Osteoblast (primary cell): ENCODE results near the gene APEX1. TPM values are rescaled to one million over a fixed set of nuclear protein-coding genes. Genes with fewer than 3 reads are reported as not detected.

Experiments used
- DNase-seq: peaks from one replicate; pipeline ENCODE4 v3.0.0; 2011; ENCODE audit warnings: low spot score, mixed read lengths; ENCODE audit not compliant: insufficient read length; ENCODE audit errors: missing footprints
- H2AFZ ChIP-seq: 2 replicates; pipeline ENCODE4 v1.6.0; 2011; ENCODE audit warnings: mild to moderate bottlenecking, low read length
- H3K27ac ChIP-seq: 2 replicates; pipeline ENCODE4 v1.5.1; 2011; ENCODE audit warnings: mild to moderate bottlenecking, low read depth, low read length, moderate library complexity
- H3K27me3 ChIP-seq: 2 replicates; pipeline ENCODE4 v1.6.0; 2012; ENCODE audit warnings: mild to moderate bottlenecking, control low read depth, inconsistent platforms, low read length, moderate library complexity; ENCODE audit not compliant: insufficient read depth
- H3K36me3 ChIP-seq: 2 replicates; pipeline ENCODE4 v1.5.1; 2011; ENCODE audit warnings: mild to moderate bottlenecking, low read length, control low read depth, moderate library complexity; ENCODE audit not compliant: insufficient read depth
- H3K4me1 ChIP-seq: 2 replicates; pipeline ENCODE4 v1.5.1; 2011; ENCODE audit warnings: mild to moderate bottlenecking, low read length, control low read depth, moderate library complexity; ENCODE audit not compliant: insufficient read depth
- H3K4me2 ChIP-seq: 2 replicates; pipeline ENCODE4 v1.6.0; 2011; ENCODE audit warnings: mild to moderate bottlenecking, low read length; ENCODE audit not compliant: insufficient read depth
- H3K4me3 ChIP-seq: fragments of 200-600 bp; sonication (generic); 3 replicates; pipeline ENCODE4 v1.5.1; 2012; ENCODE audit warnings: mild to moderate bottlenecking, low read length, inconsistent platforms; ENCODE audit not compliant: insufficient read depth
- H3K79me2 ChIP-seq: 2 replicates; pipeline ENCODE4 v1.6.0; 2012; ENCODE audit warnings: mild to moderate bottlenecking, low read length, control low read depth, inconsistent platforms; ENCODE audit not compliant: insufficient read depth
- H3K9me3 ChIP-seq: 2 replicates; pipeline ENCODE4 v1.5.1; 2011; ENCODE audit warnings: low read depth, low read length, control low read depth
- H4K20me1 ChIP-seq: 2 replicates; pipeline ENCODE4 v1.6.0; 2012; ENCODE audit warnings: mild to moderate bottlenecking, low read length, control low read depth; ENCODE audit not compliant: insufficient read depth
- total RNA-seq: library from RNA; depleted of rRNA; stranded (reverse); fragments of >200 nt; gene quantifications from 2 replicates; pipeline ENCODE4 v1.2.3, GENCODE V29; 2012
- TF ChIP-seq, protein P1 (sequence below): IDR thresholded peaks from 2 replicates; pipeline ENCODE4 v1.5.1; 2011; ENCODE audit warnings: mild to moderate bottlenecking, low read depth, low read length, moderate library complexity; ENCODE audit errors: extremely low read depth

APEX1 gene
- total RNA-seq, 1 donor = 74.9 TPM

DNA sequence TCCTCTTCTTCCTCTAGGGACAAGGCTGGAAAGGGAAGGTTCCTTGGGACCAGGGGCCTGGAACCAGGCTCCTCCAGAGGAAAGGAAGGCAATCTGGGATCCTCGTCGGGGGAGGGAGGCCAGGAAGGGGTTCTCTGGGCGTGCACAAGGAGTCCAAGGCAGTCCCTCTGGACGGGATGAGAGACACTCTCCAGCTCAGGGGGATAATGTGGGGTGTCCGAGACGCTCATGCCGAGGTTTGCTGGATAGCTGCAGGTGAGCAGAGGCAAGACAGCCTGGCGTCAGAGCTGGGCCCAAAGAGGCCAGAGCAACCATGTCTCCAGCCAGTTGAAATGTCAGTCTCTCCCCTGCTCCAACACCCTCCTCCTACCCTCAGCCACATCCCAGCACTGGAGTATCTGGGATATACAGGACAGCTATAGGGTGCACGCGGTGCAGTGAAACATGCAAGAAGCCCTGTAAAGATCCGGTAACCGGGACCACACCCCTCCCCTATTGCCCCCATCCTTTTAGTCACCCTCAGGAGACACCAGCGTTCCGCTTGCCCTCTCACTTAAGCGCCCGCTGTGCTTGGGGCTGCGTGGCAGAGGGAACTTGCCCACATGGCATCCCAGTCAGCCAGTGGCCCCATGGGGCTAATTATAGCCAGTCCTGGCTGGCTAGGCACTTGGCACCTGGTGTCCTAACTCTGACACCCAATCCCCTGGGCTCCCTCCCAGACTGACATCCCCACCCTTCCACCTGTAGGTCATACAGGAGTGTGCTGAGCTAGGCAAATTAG lies 19.3 kb upstream of the APEX1 start, which contains the start of gene KLHL33:
TSS of gene KLHL33 (minus strand) at position 585 of the 781 bp plus-strand sequence. CDS start at position 230, 355 bp downstream.
- H3K27me3 ChIP-seq = no peaks in the 10 kb centered on the region
- H3K27ac ChIP-seq = peak within 1 kb of the TSS; percentile 71
- peaks cover 22% of the 10 kb centered on the region for H3K4me1 ChIP-seq
- TF ChIP-seq, protein P1, sequence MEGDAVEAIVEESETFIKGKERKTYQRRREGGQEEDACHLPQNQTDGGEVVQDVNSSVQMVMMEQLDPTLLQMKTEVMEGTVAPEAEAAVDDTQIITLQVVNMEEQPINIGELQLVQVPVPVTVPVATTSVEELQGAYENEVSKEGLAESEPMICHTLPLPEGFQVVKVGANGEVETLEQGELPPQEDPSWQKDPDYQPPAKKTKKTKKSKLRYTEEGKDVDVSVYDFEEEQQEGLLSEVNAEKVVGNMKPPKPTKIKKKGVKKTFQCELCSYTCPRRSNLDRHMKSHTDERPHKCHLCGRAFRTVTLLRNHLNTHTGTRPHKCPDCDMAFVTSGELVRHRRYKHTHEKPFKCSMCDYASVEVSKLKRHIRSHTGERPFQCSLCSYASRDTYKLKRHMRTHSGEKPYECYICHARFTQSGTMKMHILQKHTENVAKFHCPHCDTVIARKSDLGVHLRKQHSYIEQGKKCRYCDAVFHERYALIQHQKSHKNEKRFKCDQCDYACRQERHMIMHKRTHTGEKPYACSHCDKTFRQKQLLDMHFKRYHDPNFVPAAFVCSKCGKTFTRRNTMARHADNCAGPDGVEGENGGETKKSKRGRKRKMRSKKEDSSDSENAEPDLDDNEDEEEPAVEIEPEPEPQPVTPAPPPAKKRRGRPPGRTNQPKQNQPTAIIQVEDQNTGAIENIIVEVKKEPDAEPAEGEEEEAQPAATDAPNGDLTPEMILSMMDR = no peak
- H3K79me2 ChIP-seq = no peaks in the 10 kb centered on the region
- no peaks in the 10 kb centered on the region for H3K36me3 ChIP-seq
- H4K20me1 ChIP-seq = no peaks in the 10 kb centered on the region
- H2AFZ ChIP-seq = peak within 1 kb of the TSS; percentile 89
- H3K9me3 ChIP-seq = no peaks in the 10 kb centered on the region
- peak within 1 kb of the TSS; percentile 72 for H3K4me2 ChIP-seq
- no peak for DNase-seq
- H3K4me3 ChIP-seq = peak within 1 kb of the TSS; percentile 59

DNA sequence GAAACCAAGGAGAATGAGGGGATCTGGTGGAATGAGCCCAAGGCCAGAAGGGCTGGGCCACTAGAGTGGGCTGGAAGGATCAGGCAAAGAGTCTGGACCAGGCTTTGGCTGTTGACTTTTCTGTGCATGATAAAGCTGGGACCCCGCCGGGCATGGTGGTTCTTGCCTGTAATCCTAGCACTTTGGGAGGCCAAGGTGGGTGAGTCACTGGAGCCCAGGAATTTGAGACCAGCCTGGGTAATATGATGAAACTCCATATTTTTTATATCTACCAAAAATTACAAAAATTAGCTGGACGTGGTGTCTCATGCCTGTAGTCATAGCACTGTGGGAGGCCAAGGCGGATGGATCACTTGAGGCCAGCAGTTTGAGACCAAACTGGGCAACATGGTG lies 18.7 kb upstream of the APEX1 start:
- H3K27ac ChIP-seq = peak overlapping the region; percentile 71
- no peaks in the 10 kb centered on the region for H3K36me3 ChIP-seq
- H3K9me3 ChIP-seq = no peaks in the 10 kb centered on the region
- peak overlapping the region; percentile 62 for H2AFZ ChIP-seq
- no peak overlapping the region for H3K4me3 ChIP-seq
- TF ChIP-seq, protein P1 = no peak
- H3K79me2 ChIP-seq = no peaks in the 10 kb centered on the region
- DNase-seq = no peak
- H3K4me1 ChIP-seq = peaks cover 22% of the 10 kb centered on the region
- peak overlapping the region; percentile 45 for H3K4me2 ChIP-seq
- H4K20me1 ChIP-seq = no peaks in the 10 kb centered on the region
- no peaks in the 10 kb centered on the region for H3K27me3 ChIP-seq

DNA sequence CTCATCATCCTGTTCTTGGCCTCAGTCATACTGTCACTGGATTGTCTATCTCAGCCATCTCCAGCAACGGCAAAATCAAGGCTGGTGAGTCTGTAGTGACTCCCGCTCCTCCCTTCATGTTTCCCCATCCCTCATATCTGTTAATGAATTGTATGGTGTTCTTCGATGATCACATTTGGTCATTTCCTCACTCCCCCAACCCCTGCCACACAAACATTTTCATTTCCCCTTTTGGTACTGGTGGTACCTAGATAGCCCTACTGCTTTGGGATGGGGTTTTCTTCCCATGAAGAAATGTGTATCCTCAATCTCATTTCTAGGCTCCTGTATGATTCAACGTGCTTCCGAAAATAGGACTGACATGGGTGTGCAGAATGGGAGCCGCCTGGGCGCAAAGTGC lies 16.4 kb upstream of the APEX1 start:
- Histone ChIP-seq H3K4me3 (no peak overlapping the region), H3K79me2 (no peaks in the 10 kb centered on the region), H3K4me2 (no peak overlapping the region), H2AFZ (no peak overlapping the region), H3K27ac (no peak overlapping the region), H3K36me3 (no peaks in the 10 kb centered on the region), H3K9me3 (no peaks in the 10 kb centered on the region), H4K20me1 (no peaks in the 10 kb centered on the region), H3K4me1 (peaks cover 22% of the 10 kb centered on the region), H3K27me3 (no peaks in the 10 kb centered on the region)
- no peak for DNase-seq
- TF ChIP-seq, protein P1 = no peak

DNA sequence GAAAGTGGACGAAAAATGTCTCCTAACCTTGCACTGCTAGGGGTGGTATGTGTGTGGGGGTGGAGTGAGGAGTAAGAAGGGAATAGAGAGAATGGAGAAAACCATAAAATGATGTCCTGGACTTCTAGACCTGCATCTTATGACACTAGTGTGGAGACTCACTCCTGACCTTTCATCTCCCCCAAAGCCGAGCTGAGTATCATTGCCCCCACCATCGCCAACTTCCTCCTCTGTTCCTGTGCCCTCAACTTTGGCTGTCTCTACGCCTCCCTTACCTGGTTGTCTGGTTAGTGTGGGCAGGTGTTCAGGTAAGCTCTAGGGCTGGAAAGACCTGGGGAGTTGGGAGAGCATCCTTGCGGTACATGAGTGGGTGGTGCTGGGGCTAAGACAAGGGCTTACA lies 14.6 kb upstream of the APEX1 start:
- H3K4me1 ChIP-seq = peaks cover 17% of the 10 kb centered on the region
- no peaks in the 10 kb centered on the region for H3K27me3 ChIP-seq
- no peak overlapping the region for H3K4me3 ChIP-seq
- no peak overlapping the region for H3K4me2 ChIP-seq
- H2AFZ ChIP-seq = no peak overlapping the region
- TF ChIP-seq, protein P1 = no peak
- H3K79me2 ChIP-seq = no peaks in the 10 kb centered on the region
- no peak overlapping the region for H3K27ac ChIP-seq
- H3K9me3 ChIP-seq = no peaks in the 10 kb centered on the region
- no peak for DNase-seq
- H3K36me3 ChIP-seq = peaks cover under 1% of the 10 kb centered on the region
- no peaks in the 10 kb centered on the region for H4K20me1 ChIP-seq
